HG02885 (cell line): ENCODE data around the gene KIF23.

Experiments
- ATAC-seq: cut with Tn5 transposase; IDR thresholded peaks from one replicate; pipeline ENCODE4 v1.9.1; 2021; ENCODE audit warnings: mild to moderate bottlenecking; ENCODE audit not compliant: unreplicated experiment, poor library complexity

Gene KIF23

GRCh38 chr15:69482686-69483256, 68.6 kb downstream of the KIF23 start:
- ATAC-seq: no peak

- no peak for ATAC-seq
Measured at GRCh38 chr15:69484837-69485236, 70.7 kb downstream of the KIF23 start.

DNA sequence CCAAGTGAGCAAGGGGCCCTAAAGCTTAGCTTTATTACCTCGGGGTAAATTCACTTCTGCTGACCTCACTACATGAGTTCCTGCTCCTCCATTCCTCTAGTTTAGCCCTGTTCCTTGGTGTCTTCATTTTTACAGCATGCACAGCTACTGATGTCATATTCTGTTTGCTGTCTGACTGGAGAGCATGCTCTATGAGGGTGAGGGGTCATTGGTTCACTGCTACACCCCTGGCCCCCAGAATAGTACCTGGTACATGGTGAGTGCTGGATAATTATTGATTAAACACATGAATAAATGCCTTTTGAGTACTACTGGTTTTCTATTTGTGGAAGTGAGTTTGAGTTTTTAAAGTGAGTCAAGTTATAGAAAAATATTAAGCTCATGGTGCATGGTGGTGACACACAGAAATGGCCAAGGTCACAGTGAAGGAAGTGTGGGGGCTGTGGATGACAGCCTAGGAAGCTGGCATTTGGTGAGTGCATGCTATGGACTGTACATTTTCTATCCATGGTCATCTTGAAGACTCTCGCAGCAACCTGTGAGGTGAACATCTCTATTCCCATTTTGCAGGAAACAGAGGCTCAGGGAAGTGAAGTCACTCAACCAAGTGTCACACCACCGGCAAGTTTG, 72.4 kb downstream of the KIF23 start:
- no peak for ATAC-seq

GRCh38 chr15:69489073-69489571, 75.0 kb downstream of the KIF23 start:
- ATAC-seq: no peak

- ATAC-seq: no peak
Measured at GRCh38 chr15:69490356-69491037, 76.3 kb downstream of the KIF23 start.

DNA sequence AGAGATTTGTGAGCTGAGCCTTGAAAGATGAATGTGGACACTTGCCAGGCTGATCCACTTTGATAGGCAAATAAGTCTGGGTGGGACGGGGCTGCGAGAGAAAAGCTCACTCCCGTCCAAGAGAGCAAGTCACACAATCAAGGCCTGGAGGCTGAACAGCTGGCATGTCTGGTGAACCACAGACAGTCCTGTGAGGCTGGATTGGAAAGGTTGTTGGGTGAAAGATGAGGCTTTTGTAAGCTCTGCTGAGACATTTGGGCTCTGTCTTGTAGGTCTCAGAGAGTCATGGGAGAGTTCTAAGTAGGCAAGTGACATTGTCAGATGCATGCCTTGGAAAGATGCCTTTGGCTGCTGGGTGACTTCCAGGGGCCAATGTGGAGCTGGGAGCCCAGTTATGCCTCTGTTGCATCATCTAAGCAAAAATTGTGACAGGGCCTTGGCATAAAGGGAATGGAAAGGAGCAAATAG, 76.9 kb downstream of the KIF23 start:
- no peak for ATAC-seq

GRCh38 chr15:69493406-69493805, 79.3 kb downstream of the KIF23 start:
- no peak for ATAC-seq

- no peak for ATAC-seq
Measured at GRCh38 chr15:69496001-69496400, 81.9 kb downstream of the KIF23 start.

GRCh38 chr15:69497076-69497475, 82.9 kb downstream of the KIF23 start:
- ATAC-seq: no peak

DNA sequence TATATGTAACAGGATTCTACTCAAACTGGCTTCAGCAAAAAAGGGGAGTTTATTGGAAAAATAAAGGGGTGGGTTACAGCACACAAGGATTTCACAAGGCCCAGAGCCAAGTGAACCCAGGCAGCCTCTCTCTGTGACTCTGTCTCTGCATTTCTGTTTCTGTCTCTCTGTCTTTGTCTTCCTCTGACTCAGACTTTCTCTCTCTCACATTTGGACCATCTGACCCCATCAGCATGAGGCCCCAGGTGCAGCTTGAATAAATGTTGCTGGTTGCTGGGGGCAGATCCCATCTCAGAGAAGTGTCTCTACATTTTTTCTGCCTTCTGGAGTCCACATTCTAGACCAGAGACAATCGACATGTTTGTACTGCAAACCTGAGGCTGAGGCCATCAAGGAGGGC, 83.5 kb downstream of the KIF23 start:
- ATAC-seq: no peak
